ENCODE results near the gene SBF2. TPM values are rescaled to one million over a fixed set of nuclear protein-coding genes. Genes with fewer than 3 reads are reported as not detected.

The SBF2 gene
- total and polyA plus RNA-seq, 9 of the 15 experiments (the other 6 are each of a cell fraction or from before 2014, with no cell fraction given) = 0.80 to 9.5 (median 5.0) TPM

DNA sequence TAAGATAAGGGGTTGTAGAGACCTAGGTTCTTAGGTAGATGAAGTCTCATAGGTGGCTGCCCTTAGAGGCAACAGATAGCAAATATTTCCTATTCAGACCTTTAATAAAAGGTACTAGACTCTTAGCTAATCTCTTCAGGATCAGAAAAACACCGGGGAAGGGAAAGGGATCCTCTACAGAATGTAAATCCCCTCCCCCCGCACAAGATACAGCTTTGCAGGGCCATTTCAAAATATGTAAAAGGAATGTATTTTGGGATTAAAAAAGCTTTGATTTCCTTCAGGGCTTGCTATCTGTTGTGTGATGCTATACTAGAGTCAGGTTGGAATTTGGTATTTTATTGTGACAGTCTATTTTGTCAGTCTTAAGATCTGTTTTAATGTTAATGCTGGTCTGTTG is 517.0 kb downstream of the SBF2 start (continued):
- TF ChIP-seq KDM1A (IDR thresholded peaks at IDR 0.05) = no peak
- TF ChIP-seq NEUROD1 (IDR thresholded peaks at IDR 0.05; ENCODE audit: borderline replicate concordance, low read depth, low read length, partially characterized antibody) = no peak
- no peak for TF ChIP-seq NFATC3 (IDR thresholded peaks at IDR 0.05)
- no peak for TF ChIP-seq BHLHE40 (IDR thresholded peaks at IDR 0.05; ENCODE audit: low read length)
- TF ChIP-seq ZNF551 (CRISPR knock-in tag; IDR thresholded peaks at IDR 0.05) = no peak
- no peak for TF ChIP-seq PHF21A (IDR thresholded peaks at IDR 0.05; ENCODE audit: borderline replicate concordance, low read depth)
- no peak for TF ChIP-seq BMI1 (IDR thresholded peaks at IDR 0.05; ENCODE audit: low read length)
- TF ChIP-seq, protein P1, sequence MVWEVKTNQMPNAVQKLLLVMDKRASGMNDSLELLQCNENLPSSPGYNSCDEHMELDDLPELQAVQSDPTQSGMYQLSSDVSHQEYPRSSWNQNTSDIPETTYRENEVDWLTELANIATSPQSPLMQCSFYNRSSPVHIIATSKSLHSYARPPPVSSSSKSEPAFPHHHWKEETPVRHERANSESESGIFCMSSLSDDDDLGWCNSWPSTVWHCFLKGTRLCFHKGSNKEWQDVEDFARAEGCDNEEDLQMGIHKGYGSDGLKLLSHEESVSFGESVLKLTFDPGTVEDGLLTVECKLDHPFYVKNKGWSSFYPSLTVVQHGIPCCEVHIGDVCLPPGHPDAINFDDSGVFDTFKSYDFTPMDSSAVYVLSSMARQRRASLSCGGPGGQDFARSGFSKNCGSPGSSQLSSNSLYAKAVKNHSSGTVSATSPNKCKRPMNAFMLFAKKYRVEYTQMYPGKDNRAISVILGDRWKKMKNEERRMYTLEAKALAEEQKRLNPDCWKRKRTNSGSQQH (CRISPR knock-in tag; IDR thresholded peaks at IDR 0.05) = no peak
- no peak for TF ChIP-seq HMG20B (CRISPR knock-in tag; IDR thresholded peaks at IDR 0.05)
- no peak for TF ChIP-seq NCOA6 (IDR thresholded peaks at IDR 0.05)
- TF ChIP-seq RHOXF2B (CRISPR knock-in tag; conservative IDR thresholded peaks at IDR 0.05) = no peak
- TF ChIP-seq ERF (CRISPR knock-in tag; IDR thresholded peaks at IDR 0.05) = no peak
- no peak for TF ChIP-seq ZBTB43 (CRISPR knock-in tag; IDR thresholded peaks at IDR 0.05)
- TF ChIP-seq SRSF3 (IDR thresholded peaks at IDR 0.05; ENCODE audit: insufficient read depth, low read length) = no peak
